C4-2B (cell line): Measurements from ENCODE around the gene SUV39H2.
A peak's percentile ranks its signal among the peaks of the same experiment; 100 is the strongest.

Source experiments
- H3K27ac ChIP-seq: fragments of 450-650 bp; 2 replicates; pipeline ENCODE4 v1.5.1; 2017
- CTCF ChIP-seq: fragments of 450-650 bp; conservative IDR thresholded peaks from 2 replicates; pipeline ENCODE4 v1.5.1; 2017; ENCODE audit warnings: mild to moderate bottlenecking
- ZFX ChIP-seq: fragments of 450-650 bp; IDR thresholded peaks from 2 replicates; pipeline ENCODE4 v1.6.1; 2017

The SUV39H2 gene

DNA sequence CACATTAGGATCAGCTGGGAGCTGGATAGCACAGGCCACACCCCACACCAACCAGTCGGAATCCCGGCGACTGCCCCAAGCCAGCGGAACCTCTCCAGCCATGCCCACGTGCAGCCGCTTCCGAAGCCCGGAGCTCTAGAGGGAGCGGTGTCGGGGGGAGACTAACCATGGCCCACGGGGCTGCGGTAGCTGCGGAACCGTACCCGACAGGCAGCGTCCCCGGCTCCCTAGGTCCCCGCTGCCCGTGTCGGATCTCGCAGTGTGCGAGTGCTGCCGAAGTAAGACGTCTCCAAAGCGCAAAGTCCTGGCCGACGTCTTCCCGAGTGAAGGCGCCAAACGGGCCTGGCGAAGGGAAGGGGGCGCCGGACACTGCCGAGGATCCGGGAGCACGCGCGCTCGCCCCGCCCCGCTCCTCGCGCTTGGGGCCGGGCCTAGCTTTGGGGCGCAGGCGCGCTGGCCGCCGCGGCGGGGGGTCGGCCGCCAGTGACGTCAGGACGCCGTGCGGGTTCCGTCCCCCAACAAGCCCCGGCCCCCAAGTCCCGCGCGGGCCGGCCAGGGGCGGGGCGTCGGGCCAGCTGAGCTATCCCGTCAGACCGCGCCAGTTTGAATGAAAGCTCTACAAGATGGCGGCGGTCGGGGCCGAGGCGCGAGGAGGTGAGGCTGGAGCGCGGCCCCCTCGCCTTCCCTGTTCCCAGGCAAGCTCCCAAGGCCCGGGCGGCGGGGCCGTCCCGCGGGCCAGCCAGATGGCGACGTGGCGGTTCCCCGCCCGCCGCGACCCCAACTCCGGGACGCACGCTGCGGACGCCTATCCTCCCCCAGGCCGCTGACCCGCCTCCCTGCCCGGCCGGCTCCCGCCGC, at the start of gene SUV39H2:
SUV39H2 (plus strand) TSS at position 601 of the 858 bp plus-strand sequence; CDS start at position 624, 23 bp downstream.
- peak within 1 kb of the TSS; percentile 97 for H3K27ac ChIP-seq
- no peak for TF ChIP-seq ZFX
- no peak for TF ChIP-seq CTCF

DNA sequence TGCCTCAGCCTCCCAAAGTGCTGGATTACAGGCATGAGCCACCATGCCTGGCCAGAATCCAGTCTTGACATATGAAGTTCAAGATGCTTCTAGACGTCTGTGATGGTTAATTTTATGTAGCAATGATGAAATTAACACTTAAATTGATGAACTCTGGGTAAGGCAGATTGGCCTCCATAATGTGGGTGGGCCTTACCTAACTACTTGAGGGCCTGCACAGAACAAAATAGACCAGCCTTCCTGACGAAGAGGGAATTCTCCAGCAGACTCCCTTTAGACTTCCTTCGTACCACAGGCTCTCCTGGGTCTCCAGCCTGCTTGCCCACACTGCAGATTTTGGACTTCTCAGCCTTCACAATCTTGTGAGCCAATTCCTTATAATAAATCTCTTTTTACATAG, 45.6 kb upstream of the SUV39H2 start:
- TF ChIP-seq ZFX, result no peak
- no peak overlapping the region for H3K27ac ChIP-seq

- no peak for TF ChIP-seq CTCF
- no peak; the same call in 1 of the 2 replicates for TF ChIP-seq ZFX
- H3K27ac ChIP-seq, result no peak overlapping the region
These were observed 42.5 kb upstream of the SUV39H2 start for GRCh38 chr10:14836208-14836607.

DNA sequence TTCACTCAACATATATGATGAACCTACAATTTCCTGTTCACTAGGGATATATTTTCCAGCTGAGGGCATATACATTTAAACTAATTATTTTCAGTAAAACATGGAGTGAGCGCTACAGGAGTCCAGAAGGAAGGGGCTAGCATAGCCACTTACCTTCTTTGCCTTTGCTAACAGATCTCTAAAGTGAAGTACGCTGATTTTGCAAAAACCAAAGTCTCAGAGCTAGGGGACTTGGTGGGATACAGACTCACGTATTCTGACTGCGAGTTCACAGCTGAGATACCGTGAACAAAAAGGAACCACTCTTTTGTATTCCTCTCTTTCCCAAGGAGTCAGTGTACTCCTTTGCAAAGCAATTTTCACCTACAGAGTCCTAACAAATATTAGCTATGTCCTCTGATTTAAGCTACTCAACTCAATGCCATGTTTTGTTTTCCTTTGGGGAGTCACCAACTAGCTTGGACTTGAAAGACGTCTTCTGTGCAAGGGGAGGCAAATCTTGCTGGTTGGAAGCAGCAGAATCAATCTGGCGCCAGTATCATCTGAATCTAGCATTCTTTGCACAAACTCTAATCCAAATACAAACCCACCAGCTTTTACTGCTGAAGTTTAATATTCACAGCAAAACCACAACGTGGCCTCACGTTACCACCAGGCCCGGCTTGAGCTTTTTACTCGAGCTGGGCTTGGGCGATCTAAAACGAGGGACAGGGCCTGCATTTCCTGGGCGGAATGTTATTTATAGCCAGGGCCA, 41.5 kb upstream of the SUV39H2 start:
- TF ChIP-seq CTCF (no peak), ZFX (no peak; the same call in 1 of the 2 replicates)
- peak overlapping the region; percentile 98 for H3K27ac ChIP-seq

GRCh38 chr10:14837757-14838581, 40.7 kb upstream of the SUV39H2 start, which contains the start of the genes CDNF, HSPA14 and MSANTD7:
CDNF (minus strand) TSS chr10:14838037; CDS start chr10:14837946, 91 bp downstream.
HSPA14 (plus strand) TSS chr10:14838306; CDS start chr10:14838403, 97 bp downstream.
MSANTD7 (plus strand) TSS chr10:14838306; CDS start chr10:14842285, 3,979 bp downstream.
- peak within 1 kb of the TSS; percentile 98 for H3K27ac ChIP-seq
- TF ChIP-seq CTCF (no peak), ZFX (peak; percentile 64)

DNA sequence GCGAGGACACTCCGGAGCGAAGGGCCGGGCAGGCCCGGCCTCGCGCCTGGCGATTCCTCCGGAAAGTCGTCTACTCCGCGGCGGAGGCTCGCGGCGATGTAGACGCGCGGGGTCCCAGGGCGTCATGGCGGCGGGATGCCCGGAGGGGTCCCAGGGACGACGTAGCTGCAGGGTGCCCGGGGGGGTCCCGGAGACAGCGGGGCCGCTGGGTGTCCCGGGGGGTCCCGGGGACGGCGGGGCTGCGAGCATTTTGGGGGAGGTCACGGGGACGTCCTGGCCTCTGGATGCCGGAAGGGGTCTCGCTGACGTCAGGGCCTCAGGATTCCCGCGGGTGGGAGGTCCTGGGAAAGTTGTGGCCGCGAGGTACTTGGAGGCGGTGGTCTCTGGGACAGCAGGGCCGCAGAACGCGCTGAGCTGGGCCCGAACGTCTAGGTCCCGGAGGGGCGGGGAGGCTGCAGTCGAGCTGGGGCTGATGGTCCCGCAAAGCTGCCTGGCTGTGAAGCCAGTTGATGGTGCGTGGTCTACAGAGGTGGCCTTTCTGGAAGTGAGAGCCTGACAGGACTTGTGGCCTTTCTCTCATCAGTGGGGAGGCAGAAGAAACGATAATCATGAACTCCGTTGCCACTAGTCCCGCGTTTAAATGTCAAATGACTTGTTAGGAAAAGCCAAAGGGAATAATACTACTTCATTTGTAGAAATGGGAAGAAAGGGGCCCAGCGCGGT, 39.9 kb upstream of the SUV39H2 start:
- H3K27ac ChIP-seq, result peak overlapping the region; percentile 98
- TF ChIP-seq CTCF, result no peak
- peak; percentile 62; the same call in 1 of the 2 replicates for TF ChIP-seq ZFX
